Measurements from ENCODE around the gene TM9SF2. TPM values are rescaled to one million over a fixed set of nuclear protein-coding genes. Genes with fewer than 3 reads are reported as not detected.

The TM9SF2 gene
- total RNA-seq, 1 donor from 2014 or later, result 128 TPM

GRCh38 chr13:99463646-99464397 is 37.5 kb upstream of the TM9SF2 start:
- Mint-ChIP-seq H3K27me3 (ENCODE audit: unreplicated experiment) (peaks cover 5% of the 10 kb centered on the region), H3K27ac (ENCODE audit: unreplicated experiment) (no peak overlapping the region), H3K4me3 (ENCODE audit: unreplicated experiment) (no peak overlapping the region), H3K9me3 (ENCODE audit: unreplicated experiment) (no peaks in the 10 kb centered on the region), H3K4me1 (ENCODE audit: unreplicated experiment) (peaks cover 13% of the 10 kb centered on the region), H3K36me3 (ENCODE audit: low read depth, unreplicated experiment) (no peaks in the 10 kb centered on the region)
- TF ChIP-seq CTCF (IDR thresholded peaks at IDR 0.05; ENCODE audit: unreplicated experiment), result no peak
- DNase-seq (ENCODE audit: low spot score), result no peak

- DNase-seq (ENCODE audit: low spot score), result no peak
- peaks cover 6% of the 10 kb centered on the region for H3K27me3 Mint-ChIP-seq (ENCODE audit: unreplicated experiment)
- peaks cover 5% of the 10 kb centered on the region for H3K36me3 Mint-ChIP-seq (ENCODE audit: low read depth, unreplicated experiment)
- no peak for TF ChIP-seq CTCF (IDR thresholded peaks at IDR 0.05; ENCODE audit: unreplicated experiment)
- no peak overlapping the region for H3K4me3 Mint-ChIP-seq (ENCODE audit: unreplicated experiment)
- peaks cover 13% of the 10 kb centered on the region for H3K4me1 Mint-ChIP-seq (ENCODE audit: unreplicated experiment)
- no peak overlapping the region for H3K27ac Mint-ChIP-seq (ENCODE audit: unreplicated experiment)
- H3K9me3 Mint-ChIP-seq (ENCODE audit: unreplicated experiment), result no peaks in the 10 kb centered on the region
Observed at GRCh38 chr13:99464441-99464949, 36.8 kb upstream of the TM9SF2 start.

GRCh38 chr13:99465454-99465853 is 35.8 kb upstream of the TM9SF2 start:
- no peak for DNase-seq (ENCODE audit: low spot score)
- Mint-ChIP-seq H3K27ac (ENCODE audit: unreplicated experiment) (no peak overlapping the region), H3K27me3 (ENCODE audit: unreplicated experiment) (peaks cover 6% of the 10 kb centered on the region), H3K9me3 (ENCODE audit: unreplicated experiment) (no peaks in the 10 kb centered on the region), H3K36me3 (ENCODE audit: low read depth, unreplicated experiment) (peaks cover 5% of the 10 kb centered on the region), H3K4me3 (ENCODE audit: unreplicated experiment) (no peak overlapping the region), H3K4me1 (ENCODE audit: unreplicated experiment) (peaks cover 9% of the 10 kb centered on the region)
- no peak for TF ChIP-seq CTCF (IDR thresholded peaks at IDR 0.05; ENCODE audit: unreplicated experiment)

- Mint-ChIP-seq H3K9me3 (ENCODE audit: unreplicated experiment) (no peaks in the 10 kb centered on the region), H3K4me1 (ENCODE audit: unreplicated experiment) (peaks cover 4% of the 10 kb centered on the region), H3K27me3 (ENCODE audit: unreplicated experiment) (peaks cover 3% of the 10 kb centered on the region), H3K4me3 (ENCODE audit: unreplicated experiment) (no peak overlapping the region), H3K27ac (ENCODE audit: unreplicated experiment) (no peak overlapping the region), H3K36me3 (ENCODE audit: low read depth, unreplicated experiment) (peaks cover 5% of the 10 kb centered on the region)
- no peak for TF ChIP-seq CTCF (IDR thresholded peaks at IDR 0.05; ENCODE audit: unreplicated experiment)
- no peak for DNase-seq (ENCODE audit: low spot score)
Observed at GRCh38 chr13:99467764-99468163, 33.5 kb upstream of the TM9SF2 start.

GRCh38 chr13:99469041-99469440 is 32.2 kb upstream of the TM9SF2 start:
- Mint-ChIP-seq H3K9me3 (ENCODE audit: unreplicated experiment) (no peaks in the 10 kb centered on the region), H3K27ac (ENCODE audit: unreplicated experiment) (no peak overlapping the region), H3K27me3 (ENCODE audit: unreplicated experiment) (peaks cover 3% of the 10 kb centered on the region), H3K36me3 (ENCODE audit: low read depth, unreplicated experiment) (peaks cover 5% of the 10 kb centered on the region), H3K4me3 (ENCODE audit: unreplicated experiment) (no peak overlapping the region), H3K4me1 (ENCODE audit: unreplicated experiment) (peaks cover 4% of the 10 kb centered on the region)
- no peak for DNase-seq (ENCODE audit: low spot score)
- no peak for TF ChIP-seq CTCF (IDR thresholded peaks at IDR 0.05; ENCODE audit: unreplicated experiment)

Measured in endothelial cell (in vitro differentiated cells).